Neutrophil (primary cell): ENCODE data around the gene TPCN1.

ENCODE experiments used
- H3K27ac ChIP-seq: fragments of 200-600 bp; sonication (generic); 2 replicates; pipeline ENCODE4 v1.5.1; 2016; ENCODE audit warnings: mild to moderate bottlenecking, moderate library complexity
- H3K27me3 ChIP-seq: fragments of 200-600 bp; sonication (generic); 2 replicates; pipeline ENCODE4 v1.6.0; 2016; ENCODE audit warnings: mild to moderate bottlenecking
- H3K36me3 ChIP-seq: fragments of 200-600 bp; sonication (generic); 2 replicates; pipeline ENCODE4 v1.5.1; 2017
- H3K4me1 ChIP-seq, 2 experiments: fragments of 200-600 bp in 1 of 2; sonication (generic) in 1 of 2; 1 replicate in 1 of 2; 2 replicates in 1 of 2; pipeline versions ENCODE4 v1.5.1 to v1.6.1; 2013 to 2016; ENCODE audit warnings: low read depth in 1 of 2, low read length in 1 of 2, mild to moderate bottlenecking in 1 of 2, moderate library complexity in 1 of 2; ENCODE audit not compliant: control insufficient read depth in 1 of 2, insufficient read depth in 1 of 2
- H3K4me3 ChIP-seq, 2 experiments: fragments of 200-600 bp in 1 of 2; sonication (generic) in 1 of 2; 1 replicate in 1 of 2; 2 replicates in 1 of 2; pipeline ENCODE4 v1.5.1; 2013 to 2016; ENCODE audit warnings: low read depth in 1 of 2, low read length in 1 of 2, mild to moderate bottlenecking in 1 of 2, moderate library complexity in 1 of 2
- H3K9me3 ChIP-seq: fragments of 200-600 bp; sonication (generic); 2 replicates; pipeline ENCODE4 v1.5.1; 2016
- CTCF ChIP-seq: fragments of 200-600 bp; sonication (generic); IDR thresholded peaks from 2 replicates; pipeline ENCODE4 v1.5.1; 2016; ENCODE audit warnings: antibody characterized with exemption

The TPCN1 gene

DNA sequence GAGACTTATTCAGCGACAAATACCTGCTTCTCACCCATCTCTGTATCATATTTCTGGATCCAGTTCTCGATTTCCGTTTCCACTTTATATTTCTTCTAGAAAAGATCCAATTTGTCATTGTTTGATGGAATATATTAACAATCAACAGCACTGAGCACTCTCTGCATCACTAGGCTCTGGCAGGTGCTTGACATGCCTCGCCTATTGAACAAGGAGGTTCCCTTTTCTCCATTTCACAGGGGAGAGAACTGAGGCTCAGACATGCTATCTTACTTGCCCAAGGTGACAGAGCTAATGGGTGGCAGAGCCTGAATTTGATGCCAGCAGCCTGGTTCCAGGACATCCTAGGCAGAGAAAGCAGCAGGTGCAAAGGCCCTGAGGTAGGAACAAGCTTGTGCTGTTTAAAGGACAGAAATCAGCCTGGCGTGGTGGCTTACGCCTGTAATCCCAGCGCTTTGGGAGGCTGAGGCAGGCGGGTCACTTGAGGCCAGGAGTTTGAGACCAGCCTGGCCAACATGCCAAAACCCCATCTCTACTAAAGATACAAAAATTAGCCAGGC lies 23.7 kb upstream of the TPCN1 start:
- peaks cover 7 to 12% of the 10 kb centered on the region in 2 experiments for H3K4me1 ChIP-seq
- no peak overlapping the region for H3K27ac ChIP-seq
- no peak overlapping the region for H3K4me3 ChIP-seq
- H3K36me3 ChIP-seq, result no peaks in the 10 kb centered on the region
- no peaks in the 10 kb centered on the region for H3K27me3 ChIP-seq
- no peak for TF ChIP-seq CTCF
- H3K9me3 ChIP-seq, result no peaks in the 10 kb centered on the region

DNA sequence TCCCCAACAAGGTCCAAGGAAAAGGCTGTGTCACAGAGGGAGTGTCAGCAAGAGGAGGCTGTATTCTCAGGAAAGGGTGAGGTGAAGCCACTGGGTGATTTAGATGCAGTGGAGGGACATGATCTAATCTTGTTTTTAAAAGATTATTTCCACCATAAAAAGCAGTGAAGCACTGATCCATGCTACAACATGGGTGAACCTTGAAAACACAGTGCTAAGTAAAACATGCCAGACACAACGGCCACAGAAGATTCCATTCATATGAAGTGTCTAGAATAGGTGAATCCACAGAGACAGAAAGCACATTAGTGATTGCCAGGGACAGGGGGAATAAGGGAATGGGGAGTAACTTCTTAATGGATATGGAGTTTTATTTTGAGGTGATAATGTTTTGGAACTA lies 23.0 kb upstream of the TPCN1 start:
- H3K4me3 ChIP-seq, result no peak overlapping the region
- no peak for TF ChIP-seq CTCF
- no peaks in the 10 kb centered on the region for H3K36me3 ChIP-seq
- H3K4me1 ChIP-seq, result peaks cover 7 to 18% of the 10 kb centered on the region in 2 experiments
- H3K9me3 ChIP-seq, result no peaks in the 10 kb centered on the region
- H3K27me3 ChIP-seq, result no peaks in the 10 kb centered on the region
- no peak overlapping the region for H3K27ac ChIP-seq

- no peak for TF ChIP-seq CTCF
- H3K27ac ChIP-seq, result no peak overlapping the region
Measured at GRCh38 chr12:113200021-113200797, 21.1 kb upstream of the TPCN1 start.

GRCh38 chr12:113201187-113202177 lies 19.8 kb upstream of the TPCN1 start:
- Histone ChIP-seq H3K36me3 (no peaks in the 10 kb centered on the region), H3K4me1 (peaks cover 7 to 33% of the 10 kb centered on the region in 2 experiments), H3K4me3 (no peak overlapping the region), H3K27ac (no peak overlapping the region), H3K27me3 (no peaks in the 10 kb centered on the region), H3K9me3 (no peaks in the 10 kb centered on the region)
- no peak for TF ChIP-seq CTCF

More at GRCh38 chr12:113200021-113200797, 21.1 kb upstream of the TPCN1 start:
- peaks cover 7 to 28% of the 10 kb centered on the region in 2 experiments for H3K4me1 ChIP-seq
- no peaks in the 10 kb centered on the region for H3K36me3 ChIP-seq
- no peaks in the 10 kb centered on the region for H3K27me3 ChIP-seq
- H3K9me3 ChIP-seq, result no peaks in the 10 kb centered on the region
- no peak overlapping the region for H3K4me3 ChIP-seq

- Histone ChIP-seq H3K4me3 (no peak overlapping the region), H3K27me3 (no peaks in the 10 kb centered on the region), H3K27ac (no peak overlapping the region), H3K4me1 (peaks cover 14 to 44% of the 10 kb centered on the region in 2 experiments), H3K36me3 (no peaks in the 10 kb centered on the region), H3K9me3 (no peaks in the 10 kb centered on the region)
- TF ChIP-seq CTCF, result no peak
Measured at GRCh38 chr12:113202300-113203075, 18.8 kb upstream of the TPCN1 start.
